ENCODE results near the gene AURKA.
"Not testable (repeated sequence)": the region's sequence is repeated elsewhere in the genome, so short reads cannot be mapped to it uniquely, and the experiment has no call there.

Gene AURKA

GRCh38 chr20:56420940-56421688, 29.1 kb upstream of the AURKA start:
- DNase-seq, result no peak

GRCh38 chr20:56420028-56420427, 28.0 kb upstream of the AURKA start:
- DNase-seq, result no peak

GRCh38 chr20:56418385-56418861, 26.4 kb upstream of the AURKA start:
- no peak for DNase-seq

- DNase-seq, result no peak
Measured at GRCh38 chr20:56417911-56418310, 25.9 kb upstream of the AURKA start.

- DNase-seq, result no peak
Measured at GRCh38 chr20:56417402-56417801, 25.4 kb upstream of the AURKA start.

- no peak for DNase-seq
Measured at GRCh38 chr20:56414842-56415765, 23.1 kb upstream of the AURKA start.

GRCh38 chr20:56412949-56413348, 20.9 kb upstream of the AURKA start:
- no peak for DNase-seq

- no peak for DNase-seq
Measured at GRCh38 chr20:56412473-56412790, 20.4 kb upstream of the AURKA start.

GRCh38 chr20:56411759-56412472, 19.9 kb upstream of the AURKA start, which contains the start of gene CASS4:
Gene CASS4 (plus strand): TSS chr20:56412260. CDS start chr20:56412459, 199 bp downstream.
- no peak for DNase-seq

GRCh38 chr20:56411287-56411686, 19.3 kb upstream of the AURKA start:
- DNase-seq, result not testable (repeated sequence)

- DNase-seq, result no peak
Measured at GRCh38 chr20:56409956-56410355, 17.9 kb upstream of the AURKA start.

- no peak for DNase-seq
Measured at GRCh38 chr20:56409521-56409920, 17.5 kb upstream of the AURKA start.

GRCh38 chr20:56406910-56407309, 14.9 kb upstream of the AURKA start:
- DNase-seq, result no peak

- DNase-seq, result not testable (repeated sequence)
Measured at GRCh38 chr20:56405356-56405755, 13.3 kb upstream of the AURKA start.

GRCh38 chr20:56403465-56403864, 11.4 kb upstream of the AURKA start:
- no peak for DNase-seq

GRCh38 chr20:56400001-56400640, 8.1 kb upstream of the AURKA start:
- peak; percentile 33 to 73 for DNase-seq

- DNase-seq, result no peak
Measured at GRCh38 chr20:56395166-56395565, 3.2 kb upstream of the AURKA start.

GRCh38 chr20:56393653-56394052, 1.6 kb upstream of the AURKA start:
- no peak for DNase-seq

- peak in 1 of 2 experiments; percentile 41 for DNase-seq
Measured at GRCh38 chr20:56392881-56393482, 967 bp upstream of the AURKA start.

GRCh38 chr20:56391596-56392131, 351 bp downstream of the AURKA start:
- peak in 1 of 2 experiments; percentile 50 for DNase-seq

GRCh38 chr20:56391037-56391436, 978 bp downstream of the AURKA start:
- no peak for DNase-seq

GRCh38 chr20:56390396-56390795, 1.6 kb downstream of the AURKA start:
- DNase-seq, result not testable (repeated sequence)

All from SW 1271 (cell line).